T1000 (cell line): ENCODE results near the gene XPNPEP1.
A peak's percentile ranks its signal among the peaks of the same experiment; 100 is the strongest.

Experiments used
- DNase-seq: peaks from one replicate; lab custom pipeline; 2025; ENCODE audit warnings: mixed read lengths; lab: John Stamatoyannopoulos, UW

XPNPEP1 gene

DNA sequence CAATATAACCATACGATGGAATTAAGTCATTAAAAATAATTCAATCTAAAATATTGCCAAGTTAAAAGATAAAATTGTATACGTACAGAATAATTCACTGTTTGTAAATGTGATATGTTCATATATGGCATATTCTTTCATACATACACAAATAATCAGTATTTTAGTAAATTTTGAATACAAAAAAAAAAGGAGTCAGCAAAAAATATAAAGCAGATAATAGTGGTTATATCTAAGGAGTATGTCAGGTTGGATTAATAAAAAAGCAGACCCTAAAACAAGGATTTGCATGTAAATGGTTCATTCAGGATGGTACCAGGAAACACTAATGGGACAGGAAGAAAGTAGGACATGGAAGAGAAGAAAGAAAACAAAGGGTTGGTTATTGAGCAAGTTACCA is 59.5 kb downstream of the XPNPEP1 start:
- DNase-seq, result no peak

DNA sequence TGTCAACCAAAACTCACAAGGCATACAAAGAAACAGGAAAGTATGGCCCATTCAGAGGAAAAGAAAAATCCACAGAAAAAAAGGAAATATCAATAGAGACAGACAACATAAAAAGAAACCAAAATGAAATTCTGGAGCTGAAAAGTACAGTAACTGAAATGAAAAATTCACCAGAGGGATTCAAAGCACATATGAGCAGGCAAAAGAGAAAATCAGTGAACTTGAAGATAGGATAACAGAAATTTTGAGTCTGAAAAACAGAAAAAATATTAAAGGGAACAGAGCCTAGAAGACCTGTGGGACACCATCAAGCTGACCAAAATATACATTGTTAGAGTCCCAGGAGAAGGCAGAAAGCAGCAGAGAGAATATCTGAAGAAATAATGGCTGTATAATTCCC is 60.6 kb downstream of the XPNPEP1 start:
- DNase-seq, result no peak

DNA sequence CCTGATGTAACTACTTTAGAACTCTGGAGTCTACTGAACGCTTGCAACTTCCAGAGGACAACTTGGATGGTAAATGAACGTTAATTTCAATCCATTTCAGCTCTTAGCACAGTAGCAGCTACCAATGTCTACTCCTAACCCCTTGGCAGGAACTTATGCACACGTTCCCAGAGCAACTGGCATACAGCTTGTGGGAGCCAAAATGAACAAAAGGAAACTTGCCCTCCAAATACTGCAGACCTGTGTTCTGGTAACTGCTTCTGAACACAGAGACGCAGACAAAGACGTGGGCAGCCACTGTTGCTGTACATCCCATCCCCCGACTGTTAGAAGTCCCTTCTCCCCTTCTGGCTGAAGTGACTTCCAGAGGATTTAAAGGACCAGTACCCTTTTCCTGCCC is 61.3 kb downstream of the XPNPEP1 start:
- no peak for DNase-seq

DNA sequence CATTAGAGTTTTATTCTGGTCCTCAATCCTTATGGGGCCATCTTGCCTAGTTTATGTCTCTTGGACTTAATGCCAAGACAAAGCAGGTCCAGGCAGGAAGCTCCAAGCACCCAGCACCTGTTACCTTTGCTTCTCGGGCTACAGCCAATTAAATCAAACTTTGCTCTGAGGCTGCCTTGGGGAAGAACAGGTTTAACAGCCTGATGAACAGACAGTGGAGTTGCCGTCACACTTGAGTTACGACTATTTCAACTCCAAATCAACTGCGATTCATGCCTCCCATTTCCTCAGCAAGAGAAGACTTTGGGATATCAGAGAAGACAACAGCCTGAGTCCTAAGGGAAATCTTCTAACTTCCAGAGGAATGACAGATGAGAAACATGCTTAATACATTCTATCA is 62.2 kb downstream of the XPNPEP1 start:
- no peak for DNase-seq

DNA sequence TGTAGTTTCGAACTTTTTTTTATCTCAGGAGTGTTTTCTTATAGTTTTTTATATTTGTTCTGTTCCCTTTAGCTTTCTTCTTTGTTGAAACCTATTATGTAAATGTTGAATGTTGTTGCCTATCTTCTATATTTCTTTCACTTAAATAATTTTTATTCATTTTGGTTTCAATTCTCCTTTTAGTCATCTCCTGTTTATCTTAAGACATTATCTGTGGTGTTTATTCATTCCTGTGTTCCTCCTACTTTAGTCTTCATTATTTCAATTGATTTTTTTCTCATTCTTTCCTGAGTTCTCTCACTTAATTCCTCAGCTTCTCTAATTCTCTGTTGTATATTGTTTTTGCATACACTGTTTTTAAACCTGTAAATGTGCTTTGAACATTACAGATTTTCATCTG is 64.1 kb downstream of the XPNPEP1 start:
- no peak for DNase-seq

DNA sequence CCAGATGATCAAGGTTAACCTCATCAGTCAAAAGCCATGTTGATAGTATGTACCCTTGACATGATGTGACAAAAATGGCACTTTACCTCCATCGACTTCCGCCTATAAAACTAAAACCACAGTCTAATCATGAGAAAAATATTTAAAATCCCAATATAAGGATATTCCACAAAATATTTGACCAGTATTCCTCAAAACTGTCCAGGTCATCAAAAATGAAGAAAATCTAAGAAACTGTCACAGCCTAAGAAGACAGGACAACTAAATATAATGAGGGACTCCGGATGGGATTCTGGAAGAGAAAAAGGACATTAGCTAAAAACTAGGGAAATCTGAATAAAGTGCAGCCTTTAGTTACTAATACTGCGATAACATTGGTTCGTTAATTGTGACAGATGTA is 67.6 kb downstream of the XPNPEP1 start:
- no peak for DNase-seq

DNA sequence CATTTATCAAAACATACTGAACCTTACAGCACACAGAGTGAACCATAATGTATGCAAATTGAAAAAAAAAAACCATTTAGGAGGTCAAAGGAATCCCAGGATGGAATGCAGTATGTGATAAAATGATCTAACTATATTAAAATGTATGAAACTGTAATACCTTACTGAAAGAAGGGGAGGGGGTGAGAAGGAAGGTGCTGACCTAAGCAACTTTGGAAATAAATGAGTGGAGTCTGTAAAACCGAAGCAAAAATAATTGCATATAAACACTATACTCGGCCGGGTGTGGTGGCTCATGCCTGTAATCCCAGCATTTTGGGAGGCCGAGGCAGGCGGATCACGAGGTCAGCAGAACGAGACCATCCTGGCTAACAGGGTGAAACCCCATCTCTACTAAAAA is 69.4 kb downstream of the XPNPEP1 start:
- DNase-seq, result no peak

DNA sequence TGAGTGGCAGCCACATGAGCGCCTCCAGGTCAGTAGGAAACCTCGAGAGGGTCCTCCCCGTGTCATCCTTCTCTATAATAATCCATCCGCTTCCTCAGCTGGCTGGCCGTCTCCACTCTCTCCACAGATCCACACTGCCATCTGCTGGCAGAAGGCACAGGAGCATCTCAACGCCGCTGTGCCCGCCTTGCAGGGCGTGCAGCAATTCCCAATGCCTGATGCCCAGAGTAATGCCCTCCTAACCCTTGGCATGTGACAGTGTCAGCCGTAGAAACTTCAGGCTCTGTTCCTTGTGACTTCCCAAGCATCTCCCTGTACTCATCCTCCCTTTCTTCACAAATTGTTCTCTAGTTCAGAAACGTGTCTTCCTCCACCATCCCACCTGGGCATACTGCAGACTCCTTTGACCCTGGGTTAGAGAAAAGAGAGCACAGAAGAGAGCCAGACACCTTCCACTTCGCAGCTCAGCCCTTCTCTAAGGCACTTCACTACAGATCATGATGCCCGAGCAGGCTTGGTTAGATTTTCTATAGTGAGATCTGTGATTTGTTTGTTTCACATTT is 70.8 kb downstream of the XPNPEP1 start:
- peak; percentile 67 for DNase-seq

DNA sequence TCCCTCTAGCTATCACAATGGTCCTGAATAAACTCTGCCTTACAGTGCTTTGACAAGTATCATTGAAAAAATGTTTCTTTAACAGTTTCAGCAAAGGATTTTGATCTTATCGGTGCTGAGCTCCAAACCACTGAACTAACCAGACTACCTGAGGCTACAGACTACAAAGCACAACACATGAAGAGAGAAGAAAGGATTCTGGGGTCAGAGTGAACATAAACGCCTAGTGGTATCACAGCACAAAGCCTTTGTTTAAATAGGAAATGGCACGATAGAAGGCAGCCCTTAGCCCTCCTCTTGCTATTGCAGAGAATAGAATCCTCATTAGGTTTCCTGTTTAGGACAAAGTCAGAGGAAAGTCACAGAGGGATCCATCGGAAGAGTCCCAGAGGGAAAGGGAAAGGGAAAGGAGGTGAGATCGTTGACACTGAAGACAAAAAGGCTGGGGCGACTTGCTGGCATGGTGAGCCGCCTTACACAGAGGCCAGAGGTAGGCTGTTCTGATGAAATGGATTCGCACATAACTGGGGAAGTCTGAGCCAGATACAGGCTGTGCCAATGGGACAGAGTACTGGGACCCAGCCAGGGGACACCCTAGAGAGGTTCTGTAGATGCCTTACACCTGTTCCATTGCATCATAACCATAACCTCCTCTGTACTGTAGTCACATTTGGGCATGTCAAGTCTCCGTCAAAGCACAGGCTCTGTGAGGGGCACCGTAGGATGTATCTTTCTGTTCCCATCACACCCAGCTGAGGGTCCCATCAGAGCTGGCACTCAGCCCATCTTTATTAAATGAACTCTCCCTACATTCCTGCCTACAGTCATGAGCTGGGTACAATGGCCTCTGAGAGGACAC is 71.5 kb downstream of the XPNPEP1 start:
- no peak for DNase-seq

DNA sequence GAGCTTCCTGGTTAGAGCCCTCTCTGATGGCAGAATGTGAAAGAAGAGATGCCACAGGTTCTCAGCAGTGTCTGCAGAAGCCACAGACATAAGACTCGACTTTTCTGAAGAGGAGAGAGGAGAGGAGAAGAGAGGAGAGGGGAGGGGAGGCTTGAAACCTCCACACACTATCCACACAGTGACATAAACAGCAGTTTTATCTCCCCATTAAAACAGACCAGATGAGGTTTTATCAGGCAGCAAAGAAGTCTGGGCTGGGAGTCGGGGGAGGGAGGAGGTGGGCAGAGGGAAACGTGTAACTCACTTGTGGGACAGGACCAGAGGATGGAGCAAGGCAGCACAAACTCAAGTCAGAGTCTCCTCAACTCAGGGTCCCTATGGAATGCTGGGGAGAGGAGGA is 76.5 kb downstream of the XPNPEP1 start:
- no peak for DNase-seq

DNA sequence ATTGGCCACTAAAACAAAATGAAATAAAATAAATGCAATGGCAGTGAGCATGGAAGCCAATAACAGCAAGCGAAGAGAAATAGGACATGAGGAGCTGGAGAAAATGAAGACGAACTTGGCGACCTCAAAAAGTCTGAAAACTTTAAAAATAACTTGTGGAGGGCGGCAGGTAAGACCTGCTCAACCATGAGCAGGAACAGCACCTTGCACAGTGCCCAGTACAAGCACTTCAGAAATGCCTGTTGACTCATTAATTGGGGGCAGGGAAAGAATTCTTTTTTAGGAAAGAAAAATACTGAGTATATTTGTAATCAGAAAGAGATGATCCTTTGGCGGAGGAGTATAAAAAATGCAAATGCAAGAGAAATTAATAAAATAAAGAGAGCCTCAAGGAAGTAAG is 78.0 kb downstream of the XPNPEP1 start:
- no peak for DNase-seq

DNA sequence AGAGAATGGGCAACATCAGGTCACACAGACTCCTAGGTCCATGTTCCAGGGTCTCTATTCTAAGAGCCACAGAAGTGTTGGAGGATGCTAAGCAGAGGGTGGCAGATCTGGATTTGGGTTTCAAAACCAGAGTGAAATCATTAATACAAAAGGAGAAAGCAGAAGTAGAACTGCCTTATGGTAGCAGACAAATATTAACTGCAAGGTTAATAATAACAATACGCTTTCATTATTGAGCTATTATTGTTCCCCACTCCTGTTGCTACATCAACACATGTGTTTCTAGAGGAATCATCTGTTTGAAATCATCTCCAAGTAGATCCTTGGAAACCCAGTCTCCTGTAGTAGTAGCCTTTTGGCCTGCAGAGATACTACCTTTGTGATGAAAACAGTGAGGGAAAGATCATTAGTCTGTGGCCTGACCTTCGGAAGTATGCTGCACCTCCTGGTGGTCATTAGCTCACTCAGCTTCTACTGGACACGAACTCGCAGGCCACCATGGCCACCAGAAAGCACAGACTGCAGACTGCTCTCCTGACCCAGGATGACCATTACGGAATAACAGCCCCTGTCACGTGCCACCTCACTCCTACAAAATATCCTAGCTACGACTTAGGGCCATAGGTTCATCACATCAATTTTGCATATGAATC is 84.6 kb downstream of the XPNPEP1 start:
- no peak for DNase-seq

DNA sequence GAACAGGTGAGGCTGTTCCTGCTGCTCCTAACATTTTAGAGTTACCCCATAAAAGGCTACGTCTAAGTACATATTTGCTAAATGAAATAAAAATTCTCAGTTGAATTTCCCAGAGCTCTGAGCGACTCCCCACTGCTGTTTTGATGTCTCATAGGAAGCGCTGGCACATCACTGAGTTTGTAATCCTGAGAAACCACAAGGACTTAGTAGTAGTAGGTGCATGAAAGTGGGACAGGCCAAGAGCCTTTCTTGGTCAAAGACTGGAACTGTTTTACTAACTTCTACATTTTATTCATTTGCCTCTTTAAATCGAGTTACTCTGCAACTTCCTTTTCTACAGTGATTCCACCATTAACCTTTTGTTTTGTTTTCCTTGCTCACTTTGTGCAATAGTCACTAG is 85.9 kb downstream of the XPNPEP1 start:
- DNase-seq, result no peak

DNA sequence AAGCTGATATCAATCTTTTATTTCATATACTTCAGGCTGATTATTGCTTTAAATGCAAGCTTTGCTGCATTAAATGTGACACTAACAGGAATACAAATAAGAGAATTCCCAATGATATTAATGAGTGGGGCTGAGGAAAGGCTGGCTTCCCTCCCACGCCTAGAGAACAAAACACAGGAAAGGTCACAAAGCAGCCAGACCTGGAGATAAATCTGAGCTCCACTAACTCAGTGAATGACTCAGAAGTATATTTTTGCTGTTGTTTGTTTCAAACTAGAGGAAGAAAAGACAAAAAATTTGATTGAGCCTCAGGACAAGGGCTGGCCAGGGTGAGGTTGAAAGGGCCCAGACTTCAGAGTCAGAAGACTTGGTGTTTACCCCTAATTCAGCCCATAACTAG is 88.1 kb downstream of the XPNPEP1 start:
- no peak for DNase-seq

DNA sequence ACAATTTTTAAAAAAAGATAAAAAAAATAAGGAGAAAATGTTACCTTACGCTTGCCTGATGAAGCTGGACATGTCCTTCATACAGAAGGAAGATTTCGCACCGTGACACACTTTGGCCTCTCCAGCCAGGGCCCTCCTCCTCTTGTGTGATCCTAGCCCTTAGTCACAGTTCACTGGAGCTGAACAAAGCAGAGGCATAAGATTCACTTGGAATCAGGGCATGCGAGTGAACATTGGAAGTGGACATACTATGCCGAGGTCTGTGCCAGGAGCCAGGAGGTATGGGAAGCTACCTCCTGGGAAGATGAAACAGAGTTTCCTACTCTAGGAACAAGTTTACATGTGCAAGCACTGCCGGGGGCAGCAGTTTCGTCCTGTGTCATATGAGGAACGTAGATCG is 91.5 kb downstream of the XPNPEP1 start:
- DNase-seq, result no peak

DNA sequence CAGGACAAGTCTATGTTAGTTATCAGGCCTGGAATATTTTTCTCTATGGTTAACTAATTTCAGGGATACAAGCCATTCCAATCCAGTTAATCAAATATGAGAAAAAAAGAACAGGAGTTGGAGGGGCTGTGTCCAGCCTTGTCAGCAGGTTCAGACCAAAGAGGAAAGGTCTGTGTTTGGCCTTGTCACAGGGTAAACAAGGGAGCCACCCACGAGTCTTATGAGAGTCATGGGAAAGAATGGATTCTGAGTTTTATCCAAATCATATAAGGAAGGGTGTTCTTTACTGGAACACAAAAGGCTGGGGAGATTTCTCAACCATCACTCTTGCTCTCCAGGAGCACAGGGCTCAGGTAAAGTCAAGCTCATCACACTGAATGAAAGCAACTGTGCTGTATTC is 99.1 kb downstream of the XPNPEP1 start:
- DNase-seq, result no peak

DNA sequence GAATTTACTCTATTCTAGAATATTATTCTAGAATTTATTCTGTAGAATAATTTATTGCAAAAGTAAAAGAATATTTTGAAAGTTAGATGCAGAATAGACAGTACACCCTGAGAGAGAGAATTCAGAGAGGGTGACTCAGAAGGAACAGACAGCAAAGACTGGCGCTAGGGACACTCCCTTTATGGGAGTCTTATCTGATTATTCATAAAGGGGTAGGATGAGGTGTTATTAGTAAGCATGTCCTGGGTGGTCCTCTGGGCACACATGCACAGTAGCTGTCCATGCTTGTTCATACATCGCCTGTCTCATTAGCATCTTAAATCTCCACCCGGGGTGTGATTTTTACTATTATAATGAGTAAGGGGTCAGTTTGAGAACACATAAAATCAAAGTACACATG is 100.1 kb downstream of the XPNPEP1 start:
- DNase-seq, result no peak

DNA sequence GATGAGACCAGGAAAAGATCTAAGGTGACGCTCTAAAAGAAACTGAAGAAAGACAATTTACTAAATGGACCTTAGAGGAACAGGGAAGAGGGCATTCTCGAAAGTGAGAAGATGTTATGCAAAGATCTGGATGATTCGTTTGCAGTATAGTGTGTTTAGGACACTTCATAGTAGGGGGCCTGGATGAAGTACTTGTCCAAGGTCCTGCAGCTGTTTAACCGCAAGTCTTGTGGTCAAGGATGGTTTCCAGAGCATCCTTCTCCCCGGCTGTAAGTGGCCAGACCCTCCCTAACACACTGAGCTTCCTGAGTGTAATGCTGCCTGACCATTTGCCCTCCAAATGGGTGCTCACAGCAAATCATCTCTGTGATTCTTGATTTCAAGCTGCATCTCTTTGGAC is 101.6 kb downstream of the XPNPEP1 start:
- no peak for DNase-seq

DNA sequence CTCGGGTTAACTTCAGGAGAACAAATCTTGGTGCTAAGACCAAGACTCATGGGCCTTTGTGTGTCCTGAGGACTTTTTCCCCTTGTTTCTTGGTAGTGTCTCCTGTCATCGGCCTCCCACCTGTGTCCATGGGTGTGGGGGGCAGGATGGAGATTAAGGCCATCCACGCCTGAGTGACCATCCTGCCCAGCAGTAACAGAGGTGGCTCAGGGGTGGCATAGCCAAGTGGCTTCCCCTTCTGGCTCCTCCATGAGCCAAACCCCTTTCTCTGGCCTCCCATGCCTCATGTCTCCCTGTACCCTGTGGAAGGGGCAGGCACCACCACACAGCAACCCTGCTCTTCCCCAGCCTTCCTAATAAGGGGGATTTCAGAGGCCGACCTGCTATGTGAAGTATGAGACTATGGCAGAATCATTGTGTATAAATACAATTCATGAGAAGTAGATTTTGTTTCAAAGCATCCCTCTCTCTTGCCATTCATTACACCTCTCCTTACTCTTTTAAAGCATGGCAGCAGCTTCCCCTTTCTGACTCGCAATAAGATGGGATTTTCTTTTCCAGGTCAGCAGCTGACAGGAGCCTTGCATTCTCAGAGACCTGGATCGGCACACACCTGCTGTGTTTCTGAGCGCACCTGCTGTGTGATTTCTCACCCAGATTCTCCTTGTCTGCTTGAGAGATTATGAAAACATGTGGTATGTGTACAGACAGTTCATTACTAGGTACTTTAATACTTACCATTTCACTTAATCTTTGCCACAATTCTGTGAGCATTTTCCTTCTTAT is 102.5 kb downstream of the XPNPEP1 start:
- DNase-seq, result no peak

DNA sequence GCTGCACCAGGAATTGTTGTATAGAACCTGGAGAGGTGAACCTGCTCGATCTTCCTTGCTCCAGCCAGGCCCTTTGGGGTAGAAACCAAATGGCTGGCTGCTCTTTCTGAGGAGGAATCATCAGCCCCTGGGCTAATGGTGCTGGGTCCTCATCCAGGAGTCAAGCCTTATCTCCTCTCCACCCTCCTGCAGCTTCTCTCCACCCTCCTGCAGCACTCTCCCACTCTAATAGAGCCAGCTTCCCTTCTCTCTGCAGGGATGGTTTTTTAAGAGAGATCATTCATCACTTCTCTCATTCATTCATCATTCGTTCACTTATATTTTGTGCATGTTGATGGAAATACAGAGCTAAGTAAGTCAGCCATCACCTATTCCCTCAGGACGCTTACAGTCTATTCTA is 103.5 kb downstream of the XPNPEP1 start:
- DNase-seq, result no peak
